AG09309 (cell line): Measurements from ENCODE around the gene SYNE1.
A peak's percentile ranks its signal among the peaks of the same experiment; 100 is the strongest.

Experiments used
- DNase-seq: peaks from one replicate; pipeline ENCODE4 v3.0.0-alpha.2; 2010; ENCODE audit warnings: low read depth
- H3K4me3 ChIP-seq: 2 replicates; pipeline ENCODE4 v1.5.1; 2011; ENCODE audit warnings: mild to moderate bottlenecking, low read depth, low read length, moderate library complexity; ENCODE audit not compliant: control insufficient read depth
- CTCF ChIP-seq: IDR thresholded peaks from 2 replicates; pipeline ENCODE4 v1.5.1; 2011; ENCODE audit warnings: mild to moderate bottlenecking, low read depth, low read length, inconsistent platforms; ENCODE audit not compliant: insufficient read depth, control insufficient read depth; ENCODE audit errors: missing control alignments

The SYNE1 gene

GRCh38 chr6:152096863-152097496 lies 540.2 kb downstream of the SYNE1 start:
- DNase-seq, result peak; percentile 84
- H3K4me3 ChIP-seq, result no peak overlapping the region
- TF ChIP-seq CTCF, result no peak

- no peak for TF ChIP-seq CTCF
- no peak overlapping the region for H3K4me3 ChIP-seq
- peak; percentile 99 for DNase-seq
Measured at GRCh38 chr6:152094992-152095592, 542.1 kb downstream of the SYNE1 start.

GRCh38 chr6:152094276-152094675 lies 542.9 kb downstream of the SYNE1 start:
- H3K4me3 ChIP-seq, result no peak overlapping the region
- no peak for DNase-seq
- TF ChIP-seq CTCF, result no peak

GRCh38 chr6:152093711-152094110 lies 543.5 kb downstream of the SYNE1 start:
- no peak for TF ChIP-seq CTCF
- no peak overlapping the region for H3K4me3 ChIP-seq
- DNase-seq, result no peak

GRCh38 chr6:152091851-152092341 lies 545.3 kb downstream of the SYNE1 start:
- no peak overlapping the region for H3K4me3 ChIP-seq
- DNase-seq, result peak; percentile 39
- no peak for TF ChIP-seq CTCF

GRCh38 chr6:152091201-152091600 lies 546.0 kb downstream of the SYNE1 start:
- H3K4me3 ChIP-seq, result no peak overlapping the region
- no peak for DNase-seq
- TF ChIP-seq CTCF, result no peak
